Fibroblast of the conjunctiva (primary cell): ENCODE results near the gene OR6C2.
"Not testable (repeated sequence)": the region's sequence is repeated elsewhere in the genome, so short reads cannot be mapped to it uniquely, and the experiment has no call there.

Source experiments
- DNase-seq: peaks from one replicate; pipeline ENCODE4 v3.0.0-alpha.2; 2010; ENCODE audit warnings: low read depth

Gene OR6C2

GRCh38 chr12:55443776-55444175 is at the start of gene OR6C2:
OR6C2 (plus strand) TSS chr12:55444076; CDS start chr12:55452214, 8,138 bp downstream.
- DNase-seq = no peak

- no peak for DNase-seq
These were observed 47.5 kb upstream of the OR6C2 start for GRCh38 chr12:55396326-55396725.

DNA sequence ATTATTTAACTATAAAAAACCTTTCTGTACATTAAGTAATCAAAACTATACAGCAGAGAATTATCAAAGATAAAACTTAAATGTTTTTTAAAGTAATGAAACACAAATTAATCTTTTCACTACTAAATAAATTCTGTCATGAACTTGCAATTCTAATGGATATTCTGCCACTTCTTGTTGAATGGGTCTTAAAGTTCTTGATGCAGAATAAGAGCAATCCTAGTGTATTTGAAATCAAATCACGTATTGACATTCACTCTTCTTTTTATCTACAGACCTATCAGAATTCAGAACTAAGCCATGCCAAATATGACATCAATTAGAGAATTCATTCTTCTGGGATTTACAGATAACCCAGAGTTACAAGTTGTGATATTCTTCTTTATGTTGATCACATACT is 43.6 kb upstream of the OR6C2 start, which contains the start of gene OR6C65:
OR6C65 (plus strand) TSS at position 301 of the 400 bp plus-strand sequence; CDS start at position 301, 0 bp downstream.
- DNase-seq = no peak

GRCh38 chr12:55407866-55408265 is 36.0 kb upstream of the OR6C2 start:
- no peak for DNase-seq

DNA sequence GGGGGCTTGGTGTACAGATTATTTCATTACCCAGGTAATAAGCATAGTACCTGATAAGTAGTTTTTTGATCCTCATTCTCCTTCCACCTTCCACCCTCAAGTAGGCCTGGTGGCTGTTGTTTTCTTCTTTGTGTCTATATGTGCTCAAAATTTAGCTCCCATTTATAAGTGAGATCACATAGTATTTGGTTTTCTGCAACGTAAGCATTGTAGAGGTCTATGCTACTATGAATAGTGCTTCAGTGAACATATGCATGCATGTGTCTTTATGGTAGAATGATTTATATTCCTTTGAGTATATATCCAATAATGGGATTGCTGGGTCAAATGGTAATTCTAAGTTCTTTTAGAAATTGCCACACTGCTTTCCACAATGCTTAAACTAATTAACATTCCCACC is 34.7 kb upstream of the OR6C2 start:
- not testable (repeated sequence) for DNase-seq

GRCh38 chr12:55412138-55412537 is 31.7 kb upstream of the OR6C2 start:
- not testable (repeated sequence) for DNase-seq

GRCh38 chr12:55413498-55414388 is 30.1 kb upstream of the OR6C2 start:
- DNase-seq = not testable (repeated sequence)

DNA sequence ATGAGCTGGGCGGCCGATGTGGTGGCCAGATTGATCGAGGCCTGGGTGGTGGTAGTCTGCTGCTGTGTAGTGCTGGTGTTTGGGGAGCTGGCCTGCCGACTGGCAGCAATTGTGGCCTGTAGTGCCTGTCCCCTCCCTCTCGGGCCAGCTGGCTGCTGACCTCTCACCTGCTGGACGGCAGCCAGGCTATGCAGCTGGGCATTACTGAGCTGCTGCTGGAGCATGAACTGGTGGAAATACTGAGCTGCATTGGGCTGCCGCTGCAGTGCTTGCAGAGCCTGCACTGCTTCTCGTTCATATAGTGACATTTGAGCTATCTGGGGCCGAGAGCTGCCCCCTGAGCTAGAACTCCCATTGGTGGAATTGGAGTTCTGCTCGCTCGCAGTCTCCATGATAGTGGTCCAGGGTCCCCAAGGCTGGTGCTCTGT is 29.5 kb upstream of the OR6C2 start:
- DNase-seq = not testable (repeated sequence)

DNA sequence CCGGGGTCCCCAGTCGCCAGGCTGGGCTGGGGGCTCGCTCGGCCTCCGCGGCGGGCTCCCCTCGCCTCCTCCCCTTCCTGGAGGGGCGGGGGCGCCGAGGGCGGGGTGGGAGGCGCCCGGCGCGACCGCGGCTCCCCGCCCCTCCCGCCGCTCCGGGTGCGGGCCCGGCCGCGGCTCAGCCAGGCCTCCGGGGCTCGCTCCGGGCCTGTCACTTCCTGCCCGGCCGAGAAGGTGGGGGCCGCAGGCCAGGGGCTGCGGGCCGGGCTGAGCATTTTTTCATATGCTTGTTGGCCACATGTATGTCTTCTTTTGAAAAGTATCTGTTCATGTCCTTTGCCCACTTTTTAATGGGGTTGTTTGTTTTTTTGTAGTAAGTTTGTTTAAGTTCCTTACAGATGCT is 29.0 kb upstream of the OR6C2 start:
- not testable (repeated sequence) for DNase-seq

DNA sequence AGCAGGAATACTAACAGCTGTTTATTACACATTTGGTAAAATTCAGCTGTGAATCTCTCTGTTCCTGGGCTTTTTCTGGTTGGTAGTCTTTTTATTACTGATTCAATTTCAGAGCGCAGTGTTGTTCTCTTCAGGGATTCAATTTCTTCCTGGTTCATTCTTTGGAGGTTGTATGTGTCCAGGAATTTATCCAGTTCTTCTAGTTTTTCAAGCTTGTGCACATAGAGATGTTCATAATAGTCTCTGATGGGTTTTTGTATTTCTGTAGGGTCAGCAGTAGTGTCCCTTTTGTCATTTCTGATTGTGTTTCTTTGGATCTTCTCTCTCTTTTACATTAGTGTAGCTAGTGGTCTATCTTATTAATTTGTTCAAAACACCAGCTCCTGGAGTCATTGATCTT is 26.9 kb upstream of the OR6C2 start:
- no peak for DNase-seq

GRCh38 chr12:55420307-55420962 is 23.4 kb upstream of the OR6C2 start:
- DNase-seq = no peak

- DNase-seq = no peak
These were observed 17.9 kb upstream of the OR6C2 start, which contains the start of gene OR6C76 for GRCh38 chr12:55425954-55426353. OR6C76 (plus strand) TSS chr12:55426254; CDS start chr12:55426254, 0 bp downstream.

- DNase-seq = no peak
These were observed 15.3 kb upstream of the OR6C2 start for GRCh38 chr12:55428331-55429243.

DNA sequence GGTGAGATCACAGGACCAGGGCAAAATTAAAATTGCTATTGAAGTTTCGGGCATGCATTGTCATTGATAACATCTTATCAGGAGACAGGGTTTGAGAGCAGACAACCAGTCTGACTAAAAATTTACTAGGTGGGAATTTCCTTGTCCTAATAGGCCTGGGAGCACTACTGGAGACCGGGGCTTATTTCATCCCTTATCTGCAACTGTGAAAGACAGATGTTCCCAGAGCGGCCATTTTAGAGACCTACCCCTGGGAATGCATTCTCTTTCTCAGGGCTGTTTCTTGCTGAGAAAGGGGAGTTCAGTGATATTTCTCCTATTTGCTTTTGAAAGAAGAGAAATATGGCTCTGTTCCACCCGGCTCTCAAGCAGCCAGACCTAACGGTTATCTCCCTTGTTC is 2.6 kb upstream of the OR6C2 start:
- DNase-seq = not testable (repeated sequence)

DNA sequence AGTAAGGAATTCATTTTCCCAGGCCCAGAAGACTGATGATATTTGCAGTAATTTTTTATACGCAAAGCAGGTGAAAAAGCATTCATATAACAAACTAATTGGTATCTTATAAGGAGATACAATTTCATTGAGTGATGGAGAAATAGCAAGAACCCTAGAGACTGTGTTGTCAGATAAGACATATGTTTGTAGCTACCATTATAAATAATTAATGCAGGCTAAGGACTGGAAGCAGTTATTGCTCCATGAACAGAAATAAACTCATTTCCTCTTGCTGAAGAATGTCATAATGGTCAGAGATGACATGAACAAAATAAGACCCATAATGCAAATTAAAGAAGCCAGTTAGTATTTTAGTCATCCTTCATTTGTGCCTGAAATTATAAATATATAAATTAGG is 1.5 kb downstream of the OR6C2 start:
- DNase-seq = no peak

DNA sequence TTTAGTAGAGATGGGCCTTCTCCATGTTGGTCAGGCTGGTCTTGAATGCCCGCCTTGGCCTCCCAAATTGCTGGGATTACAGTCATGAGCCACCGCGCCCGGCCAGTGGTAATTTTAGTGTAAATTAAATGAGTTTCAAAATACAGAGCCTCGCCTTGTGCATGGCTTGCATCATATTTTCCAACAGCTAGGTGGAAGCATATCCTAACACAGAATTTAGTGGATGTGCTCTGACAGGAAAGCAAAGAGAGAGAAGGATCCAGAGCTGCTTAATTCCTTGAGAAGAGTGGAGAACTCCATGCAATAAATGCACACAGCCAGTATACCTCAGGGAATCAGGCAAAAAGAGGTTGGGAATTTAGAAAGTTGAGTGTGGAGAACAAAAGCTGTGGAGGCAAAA is 2.5 kb downstream of the OR6C2 start:
- no peak for DNase-seq

DNA sequence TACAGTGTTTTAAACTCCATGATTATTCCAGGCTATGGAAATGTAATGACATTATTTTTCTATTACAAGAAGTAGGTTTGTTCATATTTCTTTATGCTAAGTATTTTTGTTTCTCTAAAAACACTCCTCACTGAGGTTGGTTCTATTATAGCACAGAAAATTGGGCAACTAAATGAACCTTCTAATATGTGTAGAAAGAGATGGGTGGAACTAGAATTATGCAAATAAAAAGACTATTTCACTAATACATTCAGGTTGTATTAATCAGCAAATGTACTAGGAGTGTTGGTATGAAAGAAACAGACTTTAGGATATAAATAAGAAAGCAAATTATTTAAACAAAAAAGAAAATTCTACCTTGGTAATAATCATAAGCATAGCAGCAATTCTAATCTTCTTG is 4.9 kb downstream of the OR6C2 start:
- DNase-seq = no peak

DNA sequence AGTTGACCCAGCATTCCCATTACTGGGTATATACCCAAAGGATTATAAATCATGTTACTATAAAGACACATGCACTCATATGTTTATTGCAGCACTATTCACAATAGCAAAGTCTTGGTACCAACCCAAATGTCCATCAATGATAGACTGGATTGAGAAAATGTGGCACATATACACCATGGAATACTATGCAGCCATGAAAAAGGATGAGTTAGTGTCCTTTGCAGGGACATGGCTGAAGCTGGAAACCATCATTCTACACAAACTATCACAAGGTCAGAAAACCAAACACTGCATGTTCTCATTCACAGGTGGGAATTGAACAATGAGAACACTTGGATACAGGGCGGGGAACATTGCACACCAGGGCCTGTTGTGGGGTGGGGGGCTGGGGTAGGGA is 21.1 kb downstream of the OR6C2 start:
- DNase-seq = not testable (repeated sequence)

- DNase-seq = no peak
These were observed 24.0 kb downstream of the OR6C2 start for GRCh38 chr12:55467836-55468235.

DNA sequence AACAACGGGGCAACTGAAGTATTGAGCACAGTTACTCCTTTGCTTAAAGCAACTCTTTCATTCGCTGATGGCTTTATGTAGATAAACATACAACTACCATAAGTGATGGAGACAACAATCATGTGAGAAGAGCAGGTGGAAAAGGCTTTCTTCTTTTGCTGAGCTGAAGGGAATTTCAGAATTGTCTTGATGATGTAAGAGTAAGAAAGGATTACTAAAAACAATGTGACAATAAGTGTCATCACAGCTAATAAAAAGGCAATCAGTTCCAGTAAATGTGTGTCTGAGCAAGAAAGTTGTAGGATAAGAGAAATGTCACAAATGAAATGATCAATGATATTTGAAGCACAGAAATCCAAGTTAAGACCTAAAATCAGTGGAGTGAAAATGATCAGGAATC is 25.4 kb downstream of the OR6C2 start:
- DNase-seq = no peak

- no peak for DNase-seq
These were observed 26.4 kb downstream of the OR6C2 start, which contains the start of gene OR6C70 for GRCh38 chr12:55470088-55470829. OR6C70 (minus strand) TSS chr12:55470138; CDS start chr12:55470138, 0 bp downstream.
